Measurements from ENCODE around the gene S100A5. TPM values are rescaled to one million over a fixed set of nuclear protein-coding genes. Genes with fewer than 3 reads are reported as not detected.
"Not testable (repeated sequence)": the region's sequence is repeated elsewhere in the genome, so short reads cannot be mapped to it uniquely, and the experiment has no call there.

S100A5 gene
- total RNA-seq, 3 donors from 2014 or later: not detected

- TF ChIP-seq POLR2A (IDR thresholded peaks at IDR 0.05) (no peak), CTCF (IDR thresholded peaks at IDR 0.05) (no peak), POLR2AphosphoS5 (IDR thresholded peaks at IDR 0.05) (no peak)
- Histone ChIP-seq H3K9me3 (no peaks in the 10 kb centered on the region), H3K27me3 (no peaks in the 10 kb centered on the region), H3K4me1 (peaks cover 0 to 2% of the 10 kb centered on the region in 2 donors), H3K4me3 (no peak overlapping the region), H3K36me3 (no peaks in the 10 kb centered on the region), H3K27ac (peak overlapping the region; percentile 45 to 51)
- intact Hi-C loops (cut with DNase I; ENCODE audit: low total_unique reads): no loop called here
- no peak for DNase-seq (ENCODE audit: low spot score in 2 of 2)
Observed at GRCh38 chr1:153526132-153526543, 14.6 kb downstream of the S100A5 start.

- H3K9me3 ChIP-seq: no peaks in the 10 kb centered on the region
- H3K36me3 ChIP-seq: no peaks in the 10 kb centered on the region
- TF ChIP-seq CTCF (IDR thresholded peaks at IDR 0.05): no peak
- TF ChIP-seq POLR2A (IDR thresholded peaks at IDR 0.05): no peak
- no peak for TF ChIP-seq POLR2AphosphoS5 (IDR thresholded peaks at IDR 0.05)
- H3K4me1 ChIP-seq: peaks cover 0 to 2% of the 10 kb centered on the region in 2 donors
- intact Hi-C loops (cut with DNase I; ENCODE audit: low total_unique reads): no loop called here
- H3K27me3 ChIP-seq: no peaks in the 10 kb centered on the region
- DNase-seq (ENCODE audit: low spot score in 2 of 2): no peak
- no peak overlapping the region for H3K4me3 ChIP-seq
- peak overlapping the region; percentile 43 to 60 for H3K27ac ChIP-seq
Observed at GRCh38 chr1:153525088-153525728, 15.5 kb downstream of the S100A5 start.

DNA sequence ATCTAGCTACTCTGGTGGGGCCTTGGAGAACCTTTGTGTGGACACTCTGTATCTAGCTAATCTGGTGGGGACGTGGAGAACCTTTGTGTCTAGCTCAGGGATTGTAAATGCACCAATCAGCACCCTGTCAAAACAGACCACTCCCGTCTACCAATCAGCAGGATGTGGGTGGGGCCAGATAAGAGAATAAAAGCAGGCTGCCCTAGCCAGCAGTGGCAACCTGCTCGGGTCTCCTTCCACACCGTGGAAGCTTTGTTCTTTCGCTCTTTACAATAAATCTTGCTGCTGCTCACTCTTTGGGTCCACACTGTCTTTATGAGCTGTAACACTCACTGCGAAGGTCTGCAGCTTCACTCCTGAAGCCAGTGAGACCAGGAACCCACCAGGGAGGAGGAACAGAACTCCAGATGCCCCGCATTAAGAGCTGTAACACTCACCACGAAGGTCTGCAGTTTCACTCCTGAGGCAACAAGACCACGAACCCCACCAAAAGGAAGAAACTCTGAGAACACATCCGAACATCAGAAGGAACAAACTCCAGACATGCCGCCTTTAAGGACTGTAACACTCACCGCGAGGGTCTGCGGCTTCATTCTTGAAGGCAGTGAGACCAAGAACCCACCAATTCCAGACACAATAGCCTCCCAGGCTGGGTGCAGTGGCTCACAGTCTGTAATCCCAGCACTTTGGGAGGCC, 18.2 kb downstream of the S100A5 start:
- H3K27ac ChIP-seq: peak overlapping the region in 1 of 2 donors; percentile 45
- H3K27me3 ChIP-seq; DNase-seq (ENCODE audit: low spot score in 2 of 2); intact Hi-C loops (cut with DNase I; ENCODE audit: low total_unique reads); H3K9me3 ChIP-seq; H3K4me1 ChIP-seq; H3K4me3 ChIP-seq; H3K36me3 ChIP-seq: not testable (repeated sequence)

- intact Hi-C loops (cut with DNase I; ENCODE audit: low total_unique reads); H3K36me3 ChIP-seq; H3K27ac ChIP-seq; H3K9me3 ChIP-seq; H3K4me1 ChIP-seq; H3K4me3 ChIP-seq; H3K27me3 ChIP-seq; DNase-seq (ENCODE audit: low spot score in 2 of 2): not testable (repeated sequence)
Observed at GRCh38 chr1:153521808-153522207, 18.9 kb downstream of the S100A5 start.

- Histone ChIP-seq H3K9me3 (no peaks in the 10 kb centered on the region), H3K36me3 (no peaks in the 10 kb centered on the region), H3K27me3 (no peaks in the 10 kb centered on the region), H3K4me3 (no peak overlapping the region), H3K27ac (peak overlapping the region; percentile 13 to 58), H3K4me1 (peaks cover 0 to 3% of the 10 kb centered on the region in 2 donors)
- intact Hi-C loops (cut with DNase I; ENCODE audit: low total_unique reads): no loop called here
- no peak for TF ChIP-seq POLR2A (IDR thresholded peaks at IDR 0.05)
- no peak for TF ChIP-seq POLR2AphosphoS5 (IDR thresholded peaks at IDR 0.05)
- no peak for TF ChIP-seq CTCF (IDR thresholded peaks at IDR 0.05)
- DNase-seq (ENCODE audit: low spot score in 2 of 2): no peak
Observed at GRCh38 chr1:153520818-153521476, 19.8 kb downstream of the S100A5 start.

GRCh38 chr1:153520137-153520691, 20.5 kb downstream of the S100A5 start:
- H3K9me3 ChIP-seq; H3K27me3 ChIP-seq; DNase-seq (ENCODE audit: low spot score in 2 of 2); H3K4me3 ChIP-seq; H3K36me3 ChIP-seq; intact Hi-C loops (cut with DNase I; ENCODE audit: low total_unique reads): not testable (repeated sequence)
- peak overlapping the region in 1 of 2 donors; percentile 58 for H3K27ac ChIP-seq
- peaks cover 0 to 11% of the 10 kb centered on the region in 2 donors for H3K4me1 ChIP-seq

All from breast epithelium (tissue), 4 donors.